ENCODE data around the gene RPL18.
A peak's percentile ranks its signal among the peaks of the same experiment; 100 is the strongest.

RPL18 gene

GRCh38 chr19:48568345-48568886 lies 50.6 kb downstream of the RPL18 start:
- peak overlapping the region; percentile 58; the same call in 1 of the 2 replicates for H3K27ac ChIP-seq (ENCODE audit: extremely low read depth, low read depth, low read length)
- H3K36me3 ChIP-seq (ENCODE audit: control insufficient read depth in 2 of 2, insufficient read depth in 1 of 2, low read length in 2 of 2), result no peaks in the 10 kb centered on the region
- ChIA-PET POLR2A (interaction anchor here (0.6 to 1.6 kb wide), 8 partner anchors 8 to 313 kb away, joined by 3 to 9 read pairs (median 4); partner anchors contain the start of genes CARD8, RPL18 and SPHK2), CTCF (interaction anchor here (0.6 to 1.8 kb wide), 4 partner anchors 16 to 63 kb away, joined by 3 to 9 read pairs (median 6); no protein-coding TSS in a partner anchor)
- H3K4me1 ChIP-seq (ENCODE audit: control insufficient read depth, insufficient read depth, low read length), result peaks cover 11% of the 10 kb centered on the region
- H3K4me3 ChIP-seq (ENCODE audit: low read depth, low read length), result 0 out of 2 replicates have a peak overlapping the region, but pooled peaks have one; percentile 2
- no peaks in the 10 kb centered on the region for H3K9me3 ChIP-seq (ENCODE audit: control insufficient read depth, insufficient read depth, low read depth, low read length)
- TF ChIP-seq KLF9 (tag by site-specific recombination; IDR thresholded peaks at IDR 0.05; ENCODE audit: low read depth) (no peak), ZNF449 (tag by site-specific recombination; IDR thresholded peaks at IDR 0.05) (0 out of 2 replicates have a peak, but pooled peaks have one; percentile 23), ZNF223 (tag by site-specific recombination; IDR thresholded peaks at IDR 0.05) (no peak), ZNF133 (tag by site-specific recombination; IDR thresholded peaks at IDR 0.05) (no peak), HOXD13 (CRISPR knock-in tag; IDR thresholded peaks at IDR 0.05; ENCODE audit: borderline replicate concordance) (no peak), ZNF362 (tag by site-specific recombination; IDR thresholded peaks at IDR 0.05) (peak; percentile 54; the same call in 1 of the 2 replicates), ZNF626 (tag by site-specific recombination; IDR thresholded peaks at IDR 0.05) (no peak), ZNF202 (tag by site-specific recombination; IDR thresholded peaks at IDR 0.05; ENCODE audit: borderline replicate concordance) (no peak), ZNF132 (tag by site-specific recombination; IDR thresholded peaks at IDR 0.05; ENCODE audit: borderline replicate concordance) (no peak), ZNF302 (tag by site-specific recombination; IDR thresholded peaks at IDR 0.05; ENCODE audit: low read depth) (no peak), TSHZ1 (tag by site-specific recombination; IDR thresholded peaks at IDR 0.05; ENCODE audit: borderline replicate concordance) (no peak), ZNF621 (tag by site-specific recombination; IDR thresholded peaks at IDR 0.05) (no peak), ZNF645 (tag by site-specific recombination; IDR thresholded peaks at IDR 0.05) (no peak), ZNF146 (tag by site-specific recombination; IDR thresholded peaks at IDR 0.05) (no peak), ZNF19 (tag by site-specific recombination; IDR thresholded peaks at IDR 0.05; ENCODE audit: low read depth) (no peak), ZNF26 (tag by site-specific recombination; IDR thresholded peaks at IDR 0.05) (no peak), ZNF629 (tag by site-specific recombination; IDR thresholded peaks at IDR 0.05) (peak; percentile 58; the same call in 1 of the 2 replicates), ZNF501 (tag by site-specific recombination; IDR thresholded peaks at IDR 0.05) (no peak; the same call in 1 of the 2 replicates), ZNF221 (tag by site-specific recombination; IDR thresholded peaks at IDR 0.05; ENCODE audit: borderline replicate concordance) (no peak), ZNF398 (tag by site-specific recombination; IDR thresholded peaks at IDR 0.05) (0 out of 2 replicates have a peak, but pooled peaks have one; percentile 43), OSR2 (tag by site-specific recombination; IDR thresholded peaks at IDR 0.05) (0 out of 2 replicates have a peak, but pooled peaks have one; percentile 5), ZSCAN18 (tag by site-specific recombination; IDR thresholded peaks at IDR 0.05) (no peak), ZNF768 (tag by site-specific recombination; IDR thresholded peaks at IDR 0.05) (no peak), KLF7 (tag by site-specific recombination; IDR thresholded peaks at IDR 0.05; ENCODE audit: borderline replicate concordance) (no peak), YY1 (tag by site-specific recombination; IDR thresholded peaks at IDR 0.05) (no peak)

All from HEK293 (cell line).